Sigmoid colon (tissue), 4 donors: ENCODE data around the gene KLF5.

Source experiments
- EP300 ChIP-seq, 4 donors: sonication (generic); formaldehyde crosslinking; IDR thresholded peaks; one replicate each; pipeline ENCODE4 v1.6.1; 2017; ENCODE audit warnings: antibody characterized with exemption in 4 of 4
- POLR2A ChIP-seq, 2 donors: fragments of 450-650 bp; IDR thresholded peaks; one replicate each; pipeline ENCODE4 v1.6.1; 2016; ENCODE audit warnings: antibody characterized with exemption in 2 of 2, mild to moderate bottlenecking in 2 of 2, moderate library complexity in 2 of 2
- POLR2AphosphoS5 ChIP-seq, 4 donors: sonication (generic); formaldehyde crosslinking; IDR thresholded peaks; one replicate each; pipeline ENCODE4 v1.6.1; 2017; ENCODE audit warnings: antibody characterized with exemption in 4 of 4
- TF ChIP-seq, protein P1 (sequence below), 4 experiments: fragments of 450-650 bp in 3 of 4; fragments of 200-600 bp in 1 of 4; IDR thresholded peaks; one replicate each; pipeline ENCODE4 v1.5.1; 2016 to 2019; ENCODE audit warnings: antibody characterized with exemption in 4 of 4, mild to moderate bottlenecking in 3 of 4, moderate library complexity in 2 of 4

DNA sequence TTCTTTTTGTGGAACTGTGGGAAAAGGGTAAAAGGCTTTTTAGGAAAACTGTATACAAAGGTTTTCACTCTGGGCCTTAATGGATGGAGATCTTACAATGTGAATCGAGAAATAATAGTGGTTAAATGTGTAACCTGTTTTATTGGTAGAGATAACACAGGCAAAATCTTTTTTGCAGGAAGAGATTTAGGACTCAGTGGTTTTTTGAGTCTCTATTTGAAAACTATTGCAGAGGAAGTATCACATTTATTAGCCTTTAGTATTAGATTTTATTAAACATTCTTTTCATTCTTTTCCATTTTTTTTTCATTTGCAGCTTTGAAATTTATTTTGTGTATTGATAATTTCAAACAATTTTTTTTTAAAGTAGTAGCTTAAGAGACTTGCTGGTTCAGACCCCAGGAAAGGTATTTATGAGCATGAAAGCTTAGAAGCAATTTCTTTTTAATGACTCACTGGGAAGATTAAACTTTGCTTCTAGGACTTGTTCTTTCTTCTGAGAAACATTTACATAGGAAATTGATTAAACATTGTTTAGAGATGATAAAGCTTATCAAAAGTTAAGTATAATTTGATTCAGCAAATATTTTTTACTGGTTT, 10.5 kb downstream of the KLF5 start:
- TF ChIP-seq, protein P1, sequence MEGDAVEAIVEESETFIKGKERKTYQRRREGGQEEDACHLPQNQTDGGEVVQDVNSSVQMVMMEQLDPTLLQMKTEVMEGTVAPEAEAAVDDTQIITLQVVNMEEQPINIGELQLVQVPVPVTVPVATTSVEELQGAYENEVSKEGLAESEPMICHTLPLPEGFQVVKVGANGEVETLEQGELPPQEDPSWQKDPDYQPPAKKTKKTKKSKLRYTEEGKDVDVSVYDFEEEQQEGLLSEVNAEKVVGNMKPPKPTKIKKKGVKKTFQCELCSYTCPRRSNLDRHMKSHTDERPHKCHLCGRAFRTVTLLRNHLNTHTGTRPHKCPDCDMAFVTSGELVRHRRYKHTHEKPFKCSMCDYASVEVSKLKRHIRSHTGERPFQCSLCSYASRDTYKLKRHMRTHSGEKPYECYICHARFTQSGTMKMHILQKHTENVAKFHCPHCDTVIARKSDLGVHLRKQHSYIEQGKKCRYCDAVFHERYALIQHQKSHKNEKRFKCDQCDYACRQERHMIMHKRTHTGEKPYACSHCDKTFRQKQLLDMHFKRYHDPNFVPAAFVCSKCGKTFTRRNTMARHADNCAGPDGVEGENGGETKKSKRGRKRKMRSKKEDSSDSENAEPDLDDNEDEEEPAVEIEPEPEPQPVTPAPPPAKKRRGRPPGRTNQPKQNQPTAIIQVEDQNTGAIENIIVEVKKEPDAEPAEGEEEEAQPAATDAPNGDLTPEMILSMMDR (IDR thresholded peaks at IDR 0.05), result no peak
- TF ChIP-seq POLR2A (IDR thresholded peaks at IDR 0.05) (no peak), EP300 (IDR thresholded peaks at IDR 0.05) (no peak), POLR2AphosphoS5 (IDR thresholded peaks at IDR 0.05) (no peak)
